ENCODE measurements around the gene RBBP8NL.

The RBBP8NL gene

GRCh38 chr20:62444286-62444685 is 16.9 kb upstream of the RBBP8NL start:
- no peak for DNase-seq (ENCODE audit: low read depth)
- no peak overlapping the region for H3K4me3 ChIP-seq (replicated peaks; ENCODE audit: low read depth, low read length)
- no peak for TF ChIP-seq CTCF (IDR thresholded peaks at IDR 0.05; ENCODE audit: low read length, missing control alignments)

- H3K4me3 ChIP-seq (replicated peaks; ENCODE audit: low read depth, low read length) = no peak overlapping the region
- no peak for DNase-seq (ENCODE audit: low read depth)
- no peak for TF ChIP-seq CTCF (IDR thresholded peaks at IDR 0.05; ENCODE audit: low read length, missing control alignments)
These were observed 14.7 kb upstream of the RBBP8NL start for GRCh38 chr20:62441987-62442539.

GRCh38 chr20:62439218-62439617 is 11.9 kb upstream of the RBBP8NL start:
- TF ChIP-seq CTCF (IDR thresholded peaks at IDR 0.05; ENCODE audit: low read length, missing control alignments) = no peak
- no peak overlapping the region for H3K4me3 ChIP-seq (replicated peaks; ENCODE audit: low read depth, low read length)
- no peak for DNase-seq (ENCODE audit: low read depth)

- TF ChIP-seq CTCF (IDR thresholded peaks at IDR 0.05; ENCODE audit: low read length, missing control alignments) = no peak
- no peak overlapping the region for H3K4me3 ChIP-seq (replicated peaks; ENCODE audit: low read depth, low read length)
- DNase-seq (ENCODE audit: low read depth) = no peak
These were observed 10.6 kb upstream of the RBBP8NL start for GRCh38 chr20:62437927-62438326.

- no peak for DNase-seq (ENCODE audit: low read depth)
- H3K4me3 ChIP-seq (replicated peaks; ENCODE audit: low read depth, low read length) = no peak overlapping the region
- no peak for TF ChIP-seq CTCF (IDR thresholded peaks at IDR 0.05; ENCODE audit: low read length, missing control alignments)
These were observed 10.2 kb upstream of the RBBP8NL start for GRCh38 chr20:62437496-62437895.

- H3K4me3 ChIP-seq (replicated peaks; ENCODE audit: low read depth, low read length) = no peak overlapping the region
- no peak for DNase-seq (ENCODE audit: low read depth)
- TF ChIP-seq CTCF (IDR thresholded peaks at IDR 0.05; ENCODE audit: low read length, missing control alignments) = no peak
These were observed 9.4 kb upstream of the RBBP8NL start for GRCh38 chr20:62436692-62437091.
